ENCODE measurements around the gene CACNA1H. TPM values are rescaled to one million over a fixed set of nuclear protein-coding genes. Genes with fewer than 3 reads are reported as not detected.

The CACNA1H gene
- total and polyA plus RNA-seq, 2 donors (not counting 3 experiments of a cell fraction or from before 2014, with no cell fraction given): 0.03 TPM; not detected in 1

DNA sequence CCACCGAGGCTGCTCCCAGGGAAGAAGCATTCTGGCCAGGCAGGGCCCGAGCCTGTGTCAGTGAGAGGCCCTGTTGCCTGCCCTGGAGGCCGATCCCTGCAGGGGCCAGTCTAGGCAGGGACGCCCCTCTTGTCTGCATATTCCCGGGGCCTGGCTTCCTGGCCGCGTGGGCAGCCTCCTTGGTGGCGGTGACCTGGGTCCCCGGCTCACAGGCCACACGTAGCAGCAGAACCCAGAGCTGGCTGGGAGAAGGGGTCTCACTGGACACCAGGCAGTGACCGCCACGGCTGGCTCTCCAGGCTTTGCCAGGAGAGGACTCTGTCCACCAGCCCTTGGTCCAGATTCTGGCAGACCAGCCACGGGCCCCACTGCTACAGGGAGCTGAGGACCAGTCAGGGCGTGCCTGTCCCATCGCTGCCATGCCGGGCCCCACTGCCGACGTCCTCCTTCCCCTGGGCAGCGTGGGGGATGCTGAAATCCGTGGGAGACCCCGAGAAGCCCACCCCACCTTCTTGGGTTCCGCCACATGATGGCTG, 3.7 kb upstream of the CACNA1H start:
- no peak overlapping the region for H3K4me3 ChIP-seq (replicated peaks in 1 of 3; ENCODE audit: insufficient read depth in 1 of 3, low read depth in 1 of 3, low read length in 3 of 3)
- peaks cover 4 to 15% of the 10 kb centered on the region in 2 experiments for H3K27me3 ChIP-seq (ENCODE audit: control insufficient read depth in 2 of 2, insufficient read depth in 2 of 2, low read length in 2 of 2)
- TF ChIP-seq JUN (IDR thresholded peaks at IDR 0.05; ENCODE audit: borderline replicate concordance, insufficient read depth, insufficient read length, low read depth) (no peak), EZH2 (IDR thresholded peaks at IDR 0.05; ENCODE audit: borderline replicate concordance, low read depth, low read length, severe bottlenecking) (no peak), MYC (IDR thresholded peaks at IDR 0.05; ENCODE audit: low read depth, low read length) (no peak), FOS (IDR thresholded peaks at IDR 0.05; ENCODE audit: borderline replicate concordance, insufficient read depth, low read length) (no peak), POLR2A (IDR thresholded peaks at IDR 0.05; ENCODE audit: low read depth, low read length) (no peak), POLR2AphosphoS5 (IDR thresholded peaks at IDR 0.05; ENCODE audit: insufficient read depth, low read depth, low read length) (no peak), GATA2 (IDR thresholded peaks at IDR 0.05; ENCODE audit: insufficient read depth, insufficient read length, low read depth, low read length) (no peak)
- TF ChIP-seq, protein P1, sequence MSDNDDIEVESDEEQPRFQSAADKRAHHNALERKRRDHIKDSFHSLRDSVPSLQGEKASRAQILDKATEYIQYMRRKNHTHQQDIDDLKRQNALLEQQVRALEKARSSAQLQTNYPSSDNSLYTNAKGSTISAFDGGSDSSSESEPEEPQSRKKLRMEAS (IDR thresholded peaks at IDR 0.05; ENCODE audit: insufficient read depth, insufficient read length): no peak
- TF ChIP-seq, protein P2, sequence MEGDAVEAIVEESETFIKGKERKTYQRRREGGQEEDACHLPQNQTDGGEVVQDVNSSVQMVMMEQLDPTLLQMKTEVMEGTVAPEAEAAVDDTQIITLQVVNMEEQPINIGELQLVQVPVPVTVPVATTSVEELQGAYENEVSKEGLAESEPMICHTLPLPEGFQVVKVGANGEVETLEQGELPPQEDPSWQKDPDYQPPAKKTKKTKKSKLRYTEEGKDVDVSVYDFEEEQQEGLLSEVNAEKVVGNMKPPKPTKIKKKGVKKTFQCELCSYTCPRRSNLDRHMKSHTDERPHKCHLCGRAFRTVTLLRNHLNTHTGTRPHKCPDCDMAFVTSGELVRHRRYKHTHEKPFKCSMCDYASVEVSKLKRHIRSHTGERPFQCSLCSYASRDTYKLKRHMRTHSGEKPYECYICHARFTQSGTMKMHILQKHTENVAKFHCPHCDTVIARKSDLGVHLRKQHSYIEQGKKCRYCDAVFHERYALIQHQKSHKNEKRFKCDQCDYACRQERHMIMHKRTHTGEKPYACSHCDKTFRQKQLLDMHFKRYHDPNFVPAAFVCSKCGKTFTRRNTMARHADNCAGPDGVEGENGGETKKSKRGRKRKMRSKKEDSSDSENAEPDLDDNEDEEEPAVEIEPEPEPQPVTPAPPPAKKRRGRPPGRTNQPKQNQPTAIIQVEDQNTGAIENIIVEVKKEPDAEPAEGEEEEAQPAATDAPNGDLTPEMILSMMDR (IDR thresholded peaks at IDR 0.05; ENCODE audit: extremely low read depth in 1 of 2, insufficient read depth in 1 of 2, low read depth in 1 of 2, low read length in 2 of 2): no peak
- H3K4me2 ChIP-seq (ENCODE audit: insufficient read depth, low read length): no peak overlapping the region
- no peaks in the 10 kb centered on the region for H3K36me3 ChIP-seq (ENCODE audit: control insufficient read depth in 2 of 2, extremely low read depth in 1 of 2, insufficient read depth in 2 of 2, low read length in 2 of 2)
- dilution Hi-C loops (cut with MboI; ENCODE audit: extremely low pct_ligation_motif_present, low sequenced_read_pairs) (no loop called here), intact Hi-C loops (cut with micrococcal nuclease) (no loop called here)
- no peaks in the 10 kb centered on the region for H3K9me3 ChIP-seq (replicated peaks; ENCODE audit: control insufficient read depth, insufficient read depth, low read length)
- ChIA-PET POLR2A (no interaction called here), CTCF (no interaction called here)
- no peaks in the 10 kb centered on the region for H3K9me1 ChIP-seq (replicated peaks; ENCODE audit: control insufficient read depth, extremely low read depth, insufficient read depth, low read length)
- BruUV-seq (replicated peaks): no TSS peak
- H4K20me1 ChIP-seq (replicated peaks; ENCODE audit: control insufficient read depth, extremely low read depth, insufficient read depth, low read length): no peaks in the 10 kb centered on the region
- no peaks in the 10 kb centered on the region for H3K4me1 ChIP-seq (ENCODE audit: control insufficient read depth, extremely low read depth, insufficient read depth, low read length)
- no peak overlapping the region for H2AFZ ChIP-seq (ENCODE audit: low read depth, low read length)
- DNase-seq (ENCODE audit: low read depth, low spot score) (no peak), FAIRE-seq (no peak)
- no peak overlapping the region for H3K27ac ChIP-seq (ENCODE audit: insufficient read depth, low read depth, low read length)
- H3K79me2 ChIP-seq (ENCODE audit: control insufficient read depth, insufficient read depth, low read length): no peaks in the 10 kb centered on the region
- no peak overlapping the region for H3K9ac ChIP-seq (replicated peaks; ENCODE audit: extremely low read depth, insufficient read depth, low read length)

Measured in endothelial cell of umbilical vein (primary cell).